CD4-positive, alpha-beta T cell treated with Interleukin-21 for 1 hour (primary cell): ENCODE measurements around the gene ROMO1.
A peak's percentile ranks its signal among the peaks of the same experiment; 100 is the strongest.
"Not testable (repeated sequence)": the region's sequence is repeated elsewhere in the genome, so short reads cannot be mapped to it uniquely, and the experiment has no call there.

Experiments used
- DNase-seq: peaks from one replicate; pipeline ENCODE4 v3.0.0-alpha.2; 2020

The ROMO1 gene

GRCh38 chr20:35711588-35712209 is 12.5 kb downstream of the ROMO1 start:
- DNase-seq, result no peak

GRCh38 chr20:35713120-35713519 is 13.9 kb downstream of the ROMO1 start:
- DNase-seq, result not testable (repeated sequence)

- no peak for DNase-seq
These were observed 14.9 kb downstream of the ROMO1 start for GRCh38 chr20:35714127-35714526.

GRCh38 chr20:35715652-35716051 is 16.4 kb downstream of the ROMO1 start:
- DNase-seq, result no peak

- no peak for DNase-seq
These were observed 17.1 kb downstream of the ROMO1 start for GRCh38 chr20:35716330-35716729.

- not testable (repeated sequence) for DNase-seq
These were observed 19.1 kb downstream of the ROMO1 start for GRCh38 chr20:35718321-35718720.

- DNase-seq, result no peak
These were observed 19.9 kb downstream of the ROMO1 start for GRCh38 chr20:35718972-35719635.

GRCh38 chr20:35719717-35720116 is 20.5 kb downstream of the ROMO1 start:
- no peak for DNase-seq

- DNase-seq, result no peak
These were observed 21.2 kb downstream of the ROMO1 start for GRCh38 chr20:35720165-35721123.

- no peak for DNase-seq
These were observed 22.0 kb downstream of the ROMO1 start for GRCh38 chr20:35721219-35721618.

GRCh38 chr20:35721621-35722020 is 22.4 kb downstream of the ROMO1 start:
- no peak for DNase-seq

- DNase-seq, result not testable (repeated sequence)
These were observed 24.1 kb downstream of the ROMO1 start for GRCh38 chr20:35723275-35723639.

GRCh38 chr20:35723652-35724320 is 24.6 kb downstream of the ROMO1 start:
- DNase-seq, result not testable (repeated sequence)

- DNase-seq, result no peak
These were observed 25.4 kb downstream of the ROMO1 start for GRCh38 chr20:35724321-35725230.

GRCh38 chr20:35726842-35727711 is 27.9 kb downstream of the ROMO1 start:
- no peak for DNase-seq

GRCh38 chr20:35729283-35729807 is 30.1 kb downstream of the ROMO1 start:
- DNase-seq, result no peak

GRCh38 chr20:35729836-35730582 is 30.8 kb downstream of the ROMO1 start:
- no peak for DNase-seq

- peak; percentile 0 for DNase-seq
These were observed 31.6 kb downstream of the ROMO1 start for GRCh38 chr20:35730583-35731468.

GRCh38 chr20:35731469-35731788 is 32.2 kb downstream of the ROMO1 start:
- DNase-seq, result peak; percentile 0
